IMR-90 (cell line): Measurements from ENCODE around the gene TM7SF3. TPM values are rescaled to one million over a fixed set of nuclear protein-coding genes. Genes with fewer than 3 reads are reported as not detected.

Experiments used
- ATAC-seq: fragments of 200-7000 bp; cut with Tn5 transposase; 2 replicates; pipeline ENCODE4 v1.9.1; 2020; ENCODE audit warnings: low read depth, mild to moderate bottlenecking, moderate library complexity
- BruUV-seq: library from RNA; stranded (reverse); fragments of 400-500 nt; replicated peaks from 2 replicates; lab custom pipeline; 2021; lab: Mats Ljungman, UMichigan
- CTCF ChIA-PET: fragments of 300-600 bp; formaldehyde crosslinking; extraction: SDS; loops from one replicate; lab custom pipeline; 2021; ENCODE audit warnings: antibody characterized with exemption; lab: Yijun Ruan, JAX
- POLR2A ChIA-PET: fragments of 300-600 bp; sonication (Branson Sonifier 250); formaldehyde crosslinking; loops from one replicate; lab custom pipeline; 2022; ENCODE audit warnings: antibody characterized with exemption; ENCODE audit not compliant: unreplicated experiment; lab: Charles Lee
- DNase-seq: peaks from one replicate; pipeline ENCODE4 v3.0.0; 2013
- H2AFZ ChIP-seq: replicated peaks from 2 replicates; pipeline ENCODE3; 2013; ENCODE audit warnings: low read length, mild to moderate bottlenecking; ENCODE audit not compliant: poor library complexity
- H2AK5ac ChIP-seq: 2 replicates; pipeline ENCODE4 v1.6.1; 2013; ENCODE audit warnings: low read depth, low read length, inconsistent platforms
- H2AK9ac ChIP-seq: replicated peaks from 2 replicates; pipeline ENCODE3; 2013; ENCODE audit warnings: mild to moderate bottlenecking, low read depth, low read length, moderate library complexity; ENCODE audit not compliant: poor library complexity
- H2BK120ac ChIP-seq: 2 replicates; pipeline ENCODE4 v1.6.1; 2013; ENCODE audit warnings: low read depth, low read length, inconsistent platforms
- H2BK15ac ChIP-seq: 3 replicates; pipeline ENCODE4 v1.6.1; 2013; ENCODE audit warnings: low read depth, low read length, inconsistent platforms
- H2BK20ac ChIP-seq: 2 replicates; pipeline ENCODE4 v1.6.1; 2013; ENCODE audit warnings: low read depth, mild to moderate bottlenecking, inconsistent platforms, low read length, moderate library complexity
- H2BK5ac ChIP-seq: 2 replicates; pipeline ENCODE4 v1.6.1; 2013; ENCODE audit warnings: mild to moderate bottlenecking, low read depth, low read length, inconsistent platforms; ENCODE audit not compliant: poor library complexity, severe bottlenecking
- H3K14ac ChIP-seq: replicated peaks from 2 replicates; pipeline ENCODE4 v1.6.1; 2013; ENCODE audit warnings: low read depth, low read length, inconsistent platforms
- H3K18ac ChIP-seq: 2 replicates; pipeline ENCODE4 v1.6.1; 2013; ENCODE audit warnings: low read depth, low read length, control low read depth
- H3K23ac ChIP-seq: 2 replicates; pipeline ENCODE4 v1.6.1; 2013; ENCODE audit warnings: low read depth, low read length, inconsistent platforms
- H3K27ac ChIP-seq: 2 replicates; pipeline ENCODE4 v1.5.1; 2013; ENCODE audit warnings: mild to moderate bottlenecking, control low read depth, low read length; ENCODE audit not compliant: insufficient read depth
- H3K27me3 ChIP-seq: 2 replicates; pipeline ENCODE4 v1.6.1; 2013; ENCODE audit warnings: low read length; ENCODE audit not compliant: control insufficient read depth, insufficient read depth
- H3K36me3 ChIP-seq: 2 replicates; pipeline ENCODE4 v1.6.1; 2013; ENCODE audit warnings: low read length, mixed read lengths; ENCODE audit not compliant: control insufficient read depth, insufficient read depth
- H3K4ac ChIP-seq: 2 replicates; pipeline ENCODE4 v1.6.1; 2013; ENCODE audit warnings: low read depth, low read length, inconsistent platforms
- H3K4me1 ChIP-seq: 2 replicates; pipeline ENCODE4 v1.6.1; 2013; ENCODE audit warnings: low read length, mixed read lengths; ENCODE audit not compliant: control insufficient read depth, insufficient read depth
- H3K4me2 ChIP-seq: 2 replicates; pipeline ENCODE4 v1.6.1; 2013; ENCODE audit warnings: low read depth, mild to moderate bottlenecking, control low read depth, low read length, moderate library complexity
- H3K4me3 ChIP-seq: 2 replicates; pipeline ENCODE4 v1.5.1; 2013; ENCODE audit warnings: low read depth, mild to moderate bottlenecking, control low read depth, low read length, moderate library complexity; ENCODE audit not compliant: insufficient read depth
- H3K56ac ChIP-seq: 2 replicates; pipeline ENCODE4 v1.6.1; 2013; ENCODE audit warnings: low read length, inconsistent platforms; ENCODE audit not compliant: insufficient read depth; ENCODE audit errors: extremely low read depth
- H3K79me1 ChIP-seq, 2 experiments: 2 replicates each; pipeline ENCODE4 v1.6.1; 2013; ENCODE audit warnings: low read length in 2 of 2, inconsistent platforms in 1 of 2, low read depth in 1 of 2
- H3K9ac ChIP-seq: 2 replicates; pipeline ENCODE4 v1.6.1; 2013; ENCODE audit warnings: low read depth, low read length, control low read depth
- H3K9me1 ChIP-seq: 2 replicates; pipeline ENCODE4 v1.6.1; 2013; ENCODE audit warnings: low read length, inconsistent platforms; ENCODE audit not compliant: insufficient read depth
- H3K9me3 ChIP-seq: 2 replicates; pipeline ENCODE4 v1.6.1; 2013; ENCODE audit warnings: low read length; ENCODE audit not compliant: control insufficient read depth, insufficient read depth
- H4K20me1 ChIP-seq: 2 replicates; pipeline ENCODE4 v1.6.1; 2013; ENCODE audit warnings: low read length, inconsistent platforms; ENCODE audit not compliant: insufficient read depth
- H4K5ac ChIP-seq: 2 replicates; pipeline ENCODE4 v1.6.1; 2013; ENCODE audit warnings: mild to moderate bottlenecking, low read depth, low read length, control low read depth
- H4K8ac ChIP-seq, 2 experiments: 2 replicates each; pipeline ENCODE4 v1.6.1; 2013; ENCODE audit warnings: low read depth in 2 of 2, low read length in 2 of 2, control low read depth in 1 of 2, inconsistent platforms in 1 of 2
- H4K91ac ChIP-seq: 2 replicates; pipeline ENCODE4 v1.6.1; 2013; ENCODE audit warnings: low read depth, low read length, inconsistent platforms; ENCODE audit not compliant: insufficient read depth
- BHLHE40 ChIP-seq: fragments of 150-350 bp; IDR thresholded peaks from 2 replicates; pipeline ENCODE4 v1.6.1; 2016; ENCODE audit warnings: mild to moderate bottlenecking, low read depth, low read length
- CEBPB ChIP-seq: IDR thresholded peaks from 2 replicates; pipeline ENCODE4 v1.6.1; 2012; ENCODE audit warnings: low read depth, low read length, improper control_type of control experiment
- CHD1 ChIP-seq: IDR thresholded peaks from 2 replicates; pipeline ENCODE4 v1.6.1; 2012; ENCODE audit warnings: low read depth, low read length, improper control_type of control experiment
- CTCF ChIP-seq: conservative IDR thresholded peaks from 2 replicates; pipeline ENCODE4 v1.5.1; 2012; ENCODE audit warnings: mild to moderate bottlenecking, low read depth, low read length, improper control_type of control experiment
- FOS ChIP-seq: fragments of 150-350 bp; IDR thresholded peaks from 2 replicates; pipeline ENCODE4 v1.6.1; 2016; ENCODE audit warnings: low read depth, low read length
- MAFK ChIP-seq: IDR thresholded peaks from 2 replicates; pipeline ENCODE4 v1.6.1; 2012; ENCODE audit warnings: low read depth, low read length, improper control_type of control experiment
- MAZ ChIP-seq: IDR thresholded peaks from 2 replicates; pipeline ENCODE4 v1.6.1; 2012; ENCODE audit warnings: low read depth, mild to moderate bottlenecking, low read length, improper control_type of control experiment, moderate library complexity, borderline replicate concordance
- MXI1 ChIP-seq: IDR thresholded peaks from 2 replicates; pipeline ENCODE4 v1.6.1; 2012; ENCODE audit warnings: low read depth, mild to moderate bottlenecking, low read length, moderate library complexity, borderline replicate concordance
- NFE2L2 ChIP-seq: fragments of 150-350 bp; IDR thresholded peaks from 2 replicates; pipeline ENCODE4 v1.6.1; 2016; ENCODE audit warnings: low read depth, mild to moderate bottlenecking, low read length
- POLR2A ChIP-seq: IDR thresholded peaks from 2 replicates; pipeline ENCODE4 v1.6.1; 2012; ENCODE audit warnings: mild to moderate bottlenecking, low read depth, low read length
- RAD21 ChIP-seq: IDR thresholded peaks from 2 replicates; pipeline ENCODE4 v1.6.1; 2012; ENCODE audit warnings: low read length, improper control_type of control experiment
- RCOR1 ChIP-seq: IDR thresholded peaks from 2 replicates; pipeline ENCODE4 v1.6.1; 2012; ENCODE audit warnings: mild to moderate bottlenecking, low read length, improper control_type of control experiment; ENCODE audit not compliant: insufficient replicate concordance
- RFX5 ChIP-seq: IDR thresholded peaks from 2 replicates; pipeline ENCODE4 v1.8.0; 2012; ENCODE audit warnings: low read depth, mild to moderate bottlenecking, low read length, moderate library complexity
- SMC3 ChIP-seq: fragments of 150-350 bp; IDR thresholded peaks from 2 replicates; pipeline ENCODE4 v1.6.1; 2016; ENCODE audit warnings: low read depth, mild to moderate bottlenecking, antibody characterized with exemption, low read length, moderate library complexity
- WGBS, 2 experiments: methylation state at CpG; one replicate each; pipeline versions ENCODE4 v1.1.5 to v1.1.7; 2013; ENCODE audit warnings: missing lambda C conversion rate in 2 of 2; ENCODE audit not compliant: insufficient read length in 1 of 2; ENCODE audit errors: extremely low coverage in 2 of 2; 5-methylcytosine and 5-hydroxymethylcytosine counted together
- dilution Hi-C: fragments of 300-500 bp; cut with HindIII; formaldehyde crosslinking; loops from one replicate; pipeline ENCODE4 v1.14.3; 2018; ENCODE audit warnings: low sequenced_read_pairs; ENCODE audit not compliant: unreplicated experiment
- in situ Hi-C: fragments of 300-500 bp; cut with MboI; formaldehyde crosslinking; loops from 3 replicates; pipeline ENCODE4 v1.14.3; 2019; ENCODE audit warnings: low sequenced_read_pairs, inconsistent platforms, mixed read lengths
- intact Hi-C: fragments of 100-400 bp; cut with micrococcal nuclease; formaldehyde crosslinking; loops from 2 replicates; pipeline ENCODE4 v1.10.0; 2022
- polyA plus RNA-seq, 3 experiments: library from polyadenylated mRNA; depleted of rRNA; stranded (reverse); fragments of >200 nt; gene quantifications; 2 replicates each; pipeline ENCODE4 v1.2.3, GENCODE V29; 2012; ENCODE audit warnings: low replicate concordance in 1 of 3
- total RNA-seq: library from RNA; depleted of rRNA; stranded (reverse); fragments of >200 nt; gene quantifications from 2 replicates; pipeline ENCODE4 v1.2.3, GENCODE V29; 2012
- TF ChIP-seq, protein P1 (sequence below): fragments of 150-350 bp; IDR thresholded peaks from 2 replicates; pipeline ENCODE4 v1.6.1; 2017; ENCODE audit warnings: mild to moderate bottlenecking, antibody characterized with exemption, low read length, low read depth
- TF ChIP-seq, protein P2 (sequence below): fragments of 150-350 bp; IDR thresholded peaks from 2 replicates; pipeline ENCODE4 v1.6.1; 2016; ENCODE audit warnings: low read depth, mild to moderate bottlenecking, low read length, moderate library complexity, borderline replicate concordance

The TM7SF3 gene
- total and polyA plus RNA-seq, 2 of the 4 experiments (the other 2 are of a cell fraction): 35.3 to 46.6 TPM

DNA sequence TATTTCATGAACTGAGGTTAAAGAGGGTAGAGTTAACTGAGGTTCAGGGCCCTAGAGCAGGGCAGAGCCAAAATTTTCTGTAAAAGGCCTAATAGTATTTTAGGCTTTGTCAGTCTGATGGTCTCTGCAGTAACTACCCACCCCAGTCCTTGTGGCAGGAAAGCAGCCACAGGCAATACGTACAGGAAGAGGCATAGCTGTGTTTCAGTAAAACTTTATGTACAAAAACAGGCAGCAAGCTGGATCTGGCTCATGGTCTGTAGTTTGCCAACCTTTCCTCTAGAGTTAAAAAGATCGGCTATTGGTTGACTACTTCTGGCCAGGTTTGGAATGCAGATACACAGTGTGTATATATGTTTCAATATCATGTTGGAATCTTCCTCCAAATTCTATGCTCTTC is 17.2 kb downstream of the TM7SF3 start:
- H3K27ac ChIP-seq: no peak overlapping the region
- no peak overlapping the region for H2BK20ac ChIP-seq
- POLR2A ChIA-PET: no interaction called here

More for the DNA sequence above, 17.2 kb downstream of the TM7SF3 start:
- Histone ChIP-seq H3K9me1 (peaks cover 6% of the 10 kb centered on the region; the same call in 1 of the 2 replicates), H3K9ac (no peak overlapping the region), H2BK15ac (no peak overlapping the region), H4K20me1 (no peaks in the 10 kb centered on the region), H3K56ac (no peak overlapping the region), H3K9me3 (no peaks in the 10 kb centered on the region), H3K4me2 (no peak overlapping the region), H4K8ac (no peak overlapping the region), H3K4me1 (no peaks in the 10 kb centered on the region), H2BK5ac (no peak overlapping the region), H2AFZ (no peak overlapping the region), H3K36me3 (peaks cover 10% of the 10 kb centered on the region), H3K4ac (no peak overlapping the region), H4K5ac (no peak overlapping the region), H3K18ac (no peak overlapping the region), H3K27me3 (no peaks in the 10 kb centered on the region), H3K4me3 (no peak overlapping the region), H2BK120ac (no peak overlapping the region), H3K79me1 (peaks cover 0 to 10% of the 10 kb centered on the region in 2 experiments; a peak in 3 of 4 replicates), H3K23ac (no peak overlapping the region), H4K91ac (no peak overlapping the region), H2AK9ac (no peak overlapping the region), H2AK5ac (no peak overlapping the region), H3K14ac (no peak overlapping the region)
- no peak for TF ChIP-seq MXI1
- TF ChIP-seq RAD21: no peak
- no peak for TF ChIP-seq RFX5
- TF ChIP-seq NFE2L2: no peak
- TF ChIP-seq CHD1: no peak
- TF ChIP-seq CTCF: no peak
- TF ChIP-seq, protein P1, sequence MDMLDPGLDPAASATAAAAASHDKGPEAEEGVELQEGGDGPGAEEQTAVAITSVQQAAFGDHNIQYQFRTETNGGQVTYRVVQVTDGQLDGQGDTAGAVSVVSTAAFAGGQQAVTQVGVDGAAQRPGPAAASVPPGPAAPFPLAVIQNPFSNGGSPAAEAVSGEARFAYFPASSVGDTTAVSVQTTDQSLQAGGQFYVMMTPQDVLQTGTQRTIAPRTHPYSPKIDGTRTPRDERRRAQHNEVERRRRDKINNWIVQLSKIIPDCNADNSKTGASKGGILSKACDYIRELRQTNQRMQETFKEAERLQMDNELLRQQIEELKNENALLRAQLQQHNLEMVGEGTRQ: no peak
- TF ChIP-seq BHLHE40: no peak
- TF ChIP-seq FOS: no peak
- TF ChIP-seq RCOR1: no peak
- TF ChIP-seq SMC3: no peak
- no peak for TF ChIP-seq MAFK
- TF ChIP-seq, protein P2, sequence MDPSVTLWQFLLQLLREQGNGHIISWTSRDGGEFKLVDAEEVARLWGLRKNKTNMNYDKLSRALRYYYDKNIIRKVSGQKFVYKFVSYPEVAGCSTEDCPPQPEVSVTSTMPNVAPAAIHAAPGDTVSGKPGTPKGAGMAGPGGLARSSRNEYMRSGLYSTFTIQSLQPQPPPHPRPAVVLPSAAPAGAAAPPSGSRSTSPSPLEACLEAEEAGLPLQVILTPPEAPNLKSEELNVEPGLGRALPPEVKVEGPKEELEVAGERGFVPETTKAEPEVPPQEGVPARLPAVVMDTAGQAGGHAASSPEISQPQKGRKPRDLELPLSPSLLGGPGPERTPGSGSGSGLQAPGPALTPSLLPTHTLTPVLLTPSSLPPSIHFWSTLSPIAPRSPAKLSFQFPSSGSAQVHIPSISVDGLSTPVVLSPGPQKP: no peak
- TF ChIP-seq CEBPB: no peak
- TF ChIP-seq POLR2A: no peak
- no peak for TF ChIP-seq MAZ
- CTCF ChIA-PET: no interaction called here
- intact Hi-C loops: no loop called here
- BruUV-seq: no TSS peak
- dilution Hi-C loops: no loop called here
- ATAC-seq (no peak), DNase-seq (no peak)
- in situ Hi-C loops: no loop called here
- WGBS, 2 experiments: 100% methylated on average over 1 of the region's 2 CpGs; no CpG with 5 or more reads in 1 of the 2 experiments
